Nephron progenitor cell (in vitro differentiated cells): ENCODE measurements around the gene ENDOU.

Experiments used
- DNase-seq: peaks from one replicate; pipeline ENCODE4 v3.0.0; 2021
- H3K27ac Mint-ChIP-seq: 2 replicates; pipeline ENCODE4 v1.8.0; 2021; ENCODE audit warnings: mild to moderate bottlenecking, moderate library complexity, mixed read lengths
- H3K27me3 Mint-ChIP-seq: 2 replicates; pipeline ENCODE4 v1.8.0; 2021; ENCODE audit warnings: mild to moderate bottlenecking, low read depth, mixed read lengths; ENCODE audit not compliant: poor library complexity
- H3K36me3 Mint-ChIP-seq: 2 replicates; pipeline ENCODE4 v1.8.0; 2021; ENCODE audit warnings: low read depth, mixed read lengths
- H3K4me1 Mint-ChIP-seq: 2 replicates; pipeline ENCODE4 v1.8.0; 2021; ENCODE audit warnings: mixed read lengths
- H3K4me3 Mint-ChIP-seq: 2 replicates; pipeline ENCODE4 v1.8.0; 2021; ENCODE audit warnings: mild to moderate bottlenecking, moderate library complexity, mixed read lengths
- H3K9me3 Mint-ChIP-seq: 2 replicates; pipeline ENCODE4 v1.8.0; 2021; ENCODE audit warnings: mild to moderate bottlenecking, moderate library complexity, mixed read lengths
- TF ChIP-seq, protein P1 (sequence below): fragments of 200-600 bp; sonication (generic); IDR thresholded peaks from 2 replicates; pipeline ENCODE4 v1.5.0; 2021; ENCODE audit warnings: antibody characterized with exemption

Gene ENDOU

DNA sequence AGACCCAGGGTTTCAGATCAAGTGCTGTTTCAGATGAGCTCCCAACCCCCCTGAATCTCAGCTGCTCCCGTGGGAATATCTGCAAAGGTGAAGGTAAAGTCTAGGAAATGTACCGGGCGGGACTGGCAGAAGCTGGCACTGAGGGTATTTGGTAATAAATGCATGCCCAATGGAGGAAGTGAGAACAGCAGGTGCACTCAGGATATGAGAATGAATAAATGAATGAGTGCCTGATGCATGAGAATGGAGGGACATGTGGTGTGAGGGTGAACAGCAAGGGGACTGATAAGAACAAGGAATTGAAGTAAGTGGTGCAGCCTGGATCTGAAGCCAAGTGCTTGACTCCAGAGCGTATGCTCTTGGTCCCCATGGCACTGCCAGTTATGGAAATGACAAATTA, 21.8 kb upstream of the ENDOU start:
- no peak for DNase-seq
- H3K4me1 Mint-ChIP-seq: peaks cover 57% of the 10 kb centered on the region
- H3K27me3 Mint-ChIP-seq: no peaks in the 10 kb centered on the region
- TF ChIP-seq, protein P1, sequence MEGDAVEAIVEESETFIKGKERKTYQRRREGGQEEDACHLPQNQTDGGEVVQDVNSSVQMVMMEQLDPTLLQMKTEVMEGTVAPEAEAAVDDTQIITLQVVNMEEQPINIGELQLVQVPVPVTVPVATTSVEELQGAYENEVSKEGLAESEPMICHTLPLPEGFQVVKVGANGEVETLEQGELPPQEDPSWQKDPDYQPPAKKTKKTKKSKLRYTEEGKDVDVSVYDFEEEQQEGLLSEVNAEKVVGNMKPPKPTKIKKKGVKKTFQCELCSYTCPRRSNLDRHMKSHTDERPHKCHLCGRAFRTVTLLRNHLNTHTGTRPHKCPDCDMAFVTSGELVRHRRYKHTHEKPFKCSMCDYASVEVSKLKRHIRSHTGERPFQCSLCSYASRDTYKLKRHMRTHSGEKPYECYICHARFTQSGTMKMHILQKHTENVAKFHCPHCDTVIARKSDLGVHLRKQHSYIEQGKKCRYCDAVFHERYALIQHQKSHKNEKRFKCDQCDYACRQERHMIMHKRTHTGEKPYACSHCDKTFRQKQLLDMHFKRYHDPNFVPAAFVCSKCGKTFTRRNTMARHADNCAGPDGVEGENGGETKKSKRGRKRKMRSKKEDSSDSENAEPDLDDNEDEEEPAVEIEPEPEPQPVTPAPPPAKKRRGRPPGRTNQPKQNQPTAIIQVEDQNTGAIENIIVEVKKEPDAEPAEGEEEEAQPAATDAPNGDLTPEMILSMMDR: no peak
- H3K4me3 Mint-ChIP-seq: no peak overlapping the region
- H3K36me3 Mint-ChIP-seq: peaks cover 15% of the 10 kb centered on the region
- no peaks in the 10 kb centered on the region for H3K9me3 Mint-ChIP-seq
- H3K27ac Mint-ChIP-seq: peak overlapping the region; percentile 39

DNA sequence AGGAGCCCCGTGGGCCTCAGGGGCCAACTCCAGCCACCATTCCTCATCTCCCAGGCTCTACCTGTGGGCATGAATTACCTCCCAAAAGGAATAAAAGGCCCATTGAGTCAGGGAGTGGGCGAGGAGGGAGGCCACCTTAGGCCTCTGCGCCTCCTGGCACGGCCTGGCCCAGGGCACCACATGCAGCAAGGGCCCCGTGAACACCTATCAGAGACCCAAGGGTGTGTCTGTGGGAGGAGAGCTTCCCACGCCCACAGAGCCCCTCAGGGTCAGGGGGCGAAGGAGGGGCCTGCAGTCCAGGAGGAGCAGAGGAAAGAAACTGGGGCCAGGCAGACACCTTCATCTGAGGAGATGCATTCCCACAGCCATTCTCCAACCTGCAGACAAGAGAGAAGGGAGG, 21.2 kb upstream of the ENDOU start:
- TF ChIP-seq, protein P1: no peak
- no peak for DNase-seq
- Mint-ChIP-seq H3K9me3 (no peaks in the 10 kb centered on the region), H3K36me3 (peaks cover 15% of the 10 kb centered on the region), H3K4me1 (peaks cover 60% of the 10 kb centered on the region), H3K27ac (no peak overlapping the region), H3K27me3 (no peaks in the 10 kb centered on the region), H3K4me3 (no peak overlapping the region)

DNA sequence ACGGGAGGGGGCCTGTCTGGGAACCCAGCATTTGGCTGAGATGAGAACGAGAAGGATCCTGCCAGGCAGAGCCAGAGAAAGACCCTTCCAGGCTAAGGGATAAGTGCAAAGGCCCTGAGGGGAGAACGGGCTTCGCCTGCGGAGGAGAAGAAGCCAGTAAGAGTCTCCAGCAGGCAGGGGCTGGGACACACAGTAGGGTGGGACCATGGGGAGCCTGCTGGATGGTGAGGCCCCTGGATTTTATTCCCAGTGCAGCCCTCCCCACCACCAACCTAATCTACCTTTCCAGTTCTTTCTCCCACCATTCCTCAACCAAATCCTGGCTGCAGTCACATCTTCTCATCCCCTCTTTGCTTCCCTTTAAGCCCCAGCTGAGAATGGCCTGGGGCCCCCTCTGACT, 20.8 kb upstream of the ENDOU start:
- Mint-ChIP-seq H3K36me3 (peaks cover 15% of the 10 kb centered on the region), H3K4me1 (peaks cover 65% of the 10 kb centered on the region)

DNA sequence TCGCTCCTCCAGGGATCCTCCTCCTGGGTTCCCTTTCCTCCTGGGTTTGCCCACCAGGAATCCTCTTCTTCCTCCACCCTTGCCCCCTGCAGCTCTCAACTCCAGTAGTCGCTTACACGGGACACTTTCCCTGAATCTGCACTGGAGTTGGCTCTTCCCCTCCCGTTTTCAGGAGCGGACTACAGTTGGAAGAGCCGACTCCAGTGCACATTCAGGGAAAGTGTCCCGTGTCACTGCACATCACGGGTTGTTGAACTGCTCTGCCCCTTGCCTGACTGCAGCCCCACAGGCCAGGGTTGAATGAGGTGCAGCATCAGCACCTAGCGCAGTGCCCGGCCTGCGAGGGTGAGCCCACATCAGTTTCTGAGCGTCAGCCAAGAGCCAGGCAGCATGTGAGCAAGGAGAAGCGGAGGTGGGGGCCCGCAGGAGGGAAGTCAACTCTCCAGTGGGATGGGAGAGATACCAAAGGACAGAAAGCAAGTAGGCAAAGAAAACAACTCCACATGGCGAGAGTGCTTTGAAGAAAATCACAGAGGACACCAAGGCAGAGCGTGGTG, 20.3 kb upstream of the ENDOU start:
- TF ChIP-seq, protein P1: no peak

More for the DNA sequence above, 20.8 kb upstream of the ENDOU start:
- DNase-seq: no peak
- TF ChIP-seq, protein P1: no peak
- Mint-ChIP-seq H3K27ac (no peak overlapping the region), H3K9me3 (no peaks in the 10 kb centered on the region), H3K4me3 (no peak overlapping the region), H3K27me3 (no peaks in the 10 kb centered on the region)

DNA sequence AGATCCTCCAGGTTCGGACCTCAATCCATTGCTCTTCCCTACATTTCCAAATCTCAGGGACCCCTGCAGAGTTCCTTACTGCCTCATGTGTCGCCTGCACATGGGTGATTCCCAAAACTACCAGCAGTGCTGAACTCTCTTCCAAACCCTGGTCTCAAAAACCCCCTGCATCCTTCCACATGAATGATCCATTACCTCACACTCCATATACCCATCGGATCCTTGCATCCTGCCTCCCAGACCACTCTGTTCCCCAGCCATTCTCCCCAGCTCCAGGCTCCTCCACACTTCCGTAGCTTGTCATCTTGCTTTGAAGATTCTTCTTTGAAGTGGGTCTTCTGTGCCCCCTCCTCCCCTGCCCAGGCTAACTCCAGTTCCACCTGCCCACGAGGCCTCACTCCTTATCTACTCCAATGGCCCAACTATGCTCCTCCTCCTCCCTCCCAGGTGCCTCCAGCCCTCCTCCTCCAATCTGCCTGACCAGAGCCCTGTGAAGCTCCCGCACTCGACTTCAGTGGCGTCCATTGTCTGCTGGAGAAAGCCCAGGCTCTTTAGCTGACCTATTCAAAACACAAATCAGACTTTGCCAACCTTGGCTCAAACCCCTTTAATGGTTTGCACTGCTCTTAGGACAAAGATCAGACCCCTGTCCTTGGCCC, 19.6 kb upstream of the ENDOU start:
- no peak for DNase-seq
- Mint-ChIP-seq H3K27ac (peak overlapping the region; percentile 13), H3K27me3 (no peaks in the 10 kb centered on the region), H3K4me1 (peaks cover 70% of the 10 kb centered on the region), H3K9me3 (no peaks in the 10 kb centered on the region), H3K36me3 (peaks cover 15% of the 10 kb centered on the region), H3K4me3 (no peak overlapping the region)
- TF ChIP-seq, protein P1: no peak

More for the DNA sequence above, 20.3 kb upstream of the ENDOU start:
- H3K27me3 Mint-ChIP-seq: no peaks in the 10 kb centered on the region
- no peak overlapping the region for H3K4me3 Mint-ChIP-seq
- DNase-seq: no peak
- no peak overlapping the region for H3K27ac Mint-ChIP-seq
- H3K9me3 Mint-ChIP-seq: no peaks in the 10 kb centered on the region
- peaks cover 15% of the 10 kb centered on the region for H3K36me3 Mint-ChIP-seq
- H3K4me1 Mint-ChIP-seq: peaks cover 69% of the 10 kb centered on the region
